H7 (cell line): ENCODE measurements around the gene TSHZ3. TPM values are rescaled to one million over a fixed set of nuclear protein-coding genes. Genes with fewer than 3 reads are reported as not detected.

Experiments
- DNase-seq: peaks from one replicate; pipeline ENCODE4 v3.0.0; 2012
- H3K27me3 ChIP-seq: 2 replicates; pipeline ENCODE4 v1.6.0; 2011; ENCODE audit warnings: mild to moderate bottlenecking, low read length; ENCODE audit not compliant: control insufficient read depth, insufficient read depth
- H3K36me3 ChIP-seq: replicated peaks from 2 replicates; pipeline ENCODE4 v1.5.1; 2011; ENCODE audit warnings: low read length; ENCODE audit not compliant: control insufficient read depth, insufficient read depth
- H3K4me3 ChIP-seq: 2 replicates; pipeline ENCODE4 v1.5.1; 2011; ENCODE audit warnings: low read depth, mild to moderate bottlenecking, control low read depth, low read length, moderate library complexity; ENCODE audit not compliant: insufficient read depth
- total RNA-seq: library from RNA; depleted of rRNA; stranded (reverse); fragments of >200 nt; shearing (Covaris generic); gene quantifications from 2 replicates; pipeline ENCODE4 v1.2.3, GENCODE V29; 2014

TSHZ3 gene
- total RNA-seq, 1 experiment from 2014 or later: 2.0 TPM

DNA sequence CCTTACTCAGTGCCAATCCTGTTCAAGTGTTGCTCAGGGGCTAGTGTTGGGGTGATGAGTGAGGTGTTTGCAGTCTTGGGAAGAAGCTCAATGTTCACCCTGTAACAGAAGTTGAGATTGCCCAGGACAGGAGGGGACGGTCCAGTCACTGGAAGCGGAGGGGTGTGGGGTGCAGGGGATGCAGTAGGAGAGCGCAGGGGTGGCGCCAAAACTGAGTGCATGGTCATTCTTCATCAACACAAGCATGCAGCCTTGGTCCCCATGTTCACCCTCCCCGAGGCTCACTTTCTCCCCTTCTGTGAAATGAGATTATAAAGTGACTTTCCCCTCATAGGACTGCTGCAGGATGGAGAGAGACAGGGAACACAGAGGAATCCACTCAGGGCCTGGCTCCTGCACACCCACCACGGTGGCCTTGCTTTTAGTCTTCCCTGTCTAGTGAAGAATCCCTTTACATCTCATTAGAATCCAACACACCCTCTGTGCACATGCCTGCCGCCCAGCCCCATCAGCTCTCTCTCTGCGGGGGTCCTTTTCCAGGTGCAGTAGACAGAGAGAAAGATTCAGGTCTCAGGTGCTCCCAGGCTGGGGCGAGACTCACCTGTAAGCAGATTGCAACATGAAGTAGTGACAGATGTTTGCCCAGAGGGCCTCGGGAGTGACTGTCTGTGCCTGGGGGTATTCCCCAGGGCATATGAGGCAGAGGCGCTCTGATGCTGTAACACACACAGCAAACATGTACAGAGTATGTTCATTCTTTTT lies 93.2 kb downstream of the TSHZ3 start:
- DNase-seq: no peak
- no peaks in the 10 kb centered on the region for H3K36me3 ChIP-seq
- H3K4me3 ChIP-seq: no peak overlapping the region
- H3K27me3 ChIP-seq: no peaks in the 10 kb centered on the region

DNA sequence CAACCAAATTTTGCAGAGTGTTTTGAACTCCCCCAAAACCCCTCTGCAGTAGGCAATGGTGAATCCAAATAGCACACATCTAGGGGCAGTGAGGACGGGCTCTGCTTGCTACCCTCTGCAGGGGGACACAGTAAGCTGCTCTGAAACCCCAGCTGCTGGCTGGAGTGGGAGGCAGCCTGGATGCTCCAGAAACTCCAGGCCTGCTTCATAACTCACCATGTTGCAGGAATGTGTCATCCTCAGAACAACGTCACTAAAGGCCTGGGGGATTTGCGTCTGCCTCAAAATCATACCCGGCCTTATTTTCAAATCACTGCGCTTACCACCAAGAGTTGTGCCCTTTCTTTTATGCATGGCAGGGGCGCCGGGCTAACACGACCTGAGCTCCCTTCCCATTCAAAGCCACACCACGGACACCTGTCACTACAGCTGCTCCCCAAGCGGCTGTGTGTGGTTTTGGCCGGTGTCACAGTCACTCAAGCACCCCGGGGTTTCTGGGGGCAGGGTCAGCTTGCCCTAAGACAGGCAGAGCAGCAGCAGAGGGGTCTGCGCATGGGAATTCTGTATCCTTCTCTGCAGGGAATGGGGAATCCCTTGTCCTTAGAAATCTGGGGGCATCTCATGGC lies 93.9 kb downstream of the TSHZ3 start:
- Histone ChIP-seq H3K4me3 (no peak overlapping the region), H3K36me3 (no peaks in the 10 kb centered on the region), H3K27me3 (no peaks in the 10 kb centered on the region)
- no peak for DNase-seq

DNA sequence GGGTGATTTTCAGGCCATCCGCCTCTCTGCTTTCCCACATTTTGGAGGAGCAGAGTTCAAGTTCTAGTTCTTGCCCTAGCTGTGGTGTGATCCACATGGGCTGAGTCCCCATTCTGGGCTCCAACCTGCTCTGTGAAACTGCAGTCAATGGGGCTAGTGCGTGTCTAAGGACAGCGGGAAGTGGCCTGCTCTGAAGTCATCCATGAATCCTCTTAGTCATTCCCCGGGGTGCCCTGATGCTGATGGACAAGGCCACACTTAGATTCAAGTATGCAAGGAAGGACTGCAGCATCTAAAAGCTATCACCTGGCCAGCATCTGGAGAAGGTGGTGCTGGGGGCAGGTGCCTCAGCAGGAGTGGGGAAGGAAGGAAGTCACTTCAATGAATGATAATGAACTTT lies 94.6 kb downstream of the TSHZ3 start:
- no peak for DNase-seq
- Histone ChIP-seq H3K36me3 (no peaks in the 10 kb centered on the region), H3K4me3 (no peak overlapping the region), H3K27me3 (no peaks in the 10 kb centered on the region)

DNA sequence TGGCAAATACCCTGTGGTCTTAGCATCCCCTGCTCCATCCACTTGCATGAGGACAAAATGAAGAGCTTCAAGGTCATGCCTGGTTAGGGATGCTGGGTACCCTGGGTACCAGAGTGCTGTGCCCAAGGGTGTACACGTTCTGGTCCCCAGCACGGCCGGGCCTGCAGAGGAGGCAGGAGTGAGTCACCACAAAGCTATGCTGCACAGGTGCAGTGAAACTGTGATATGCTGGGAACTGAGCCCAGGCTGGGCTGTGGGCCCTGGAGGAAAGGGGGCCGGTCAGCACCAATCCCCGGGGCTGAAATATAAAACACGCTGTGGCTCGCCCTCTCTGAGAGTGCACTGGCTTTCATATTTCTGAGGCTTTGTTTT lies 95.1 kb downstream of the TSHZ3 start:
- Histone ChIP-seq H3K4me3 (no peak overlapping the region), H3K36me3 (no peaks in the 10 kb centered on the region), H3K27me3 (no peaks in the 10 kb centered on the region)
- no peak for DNase-seq

DNA sequence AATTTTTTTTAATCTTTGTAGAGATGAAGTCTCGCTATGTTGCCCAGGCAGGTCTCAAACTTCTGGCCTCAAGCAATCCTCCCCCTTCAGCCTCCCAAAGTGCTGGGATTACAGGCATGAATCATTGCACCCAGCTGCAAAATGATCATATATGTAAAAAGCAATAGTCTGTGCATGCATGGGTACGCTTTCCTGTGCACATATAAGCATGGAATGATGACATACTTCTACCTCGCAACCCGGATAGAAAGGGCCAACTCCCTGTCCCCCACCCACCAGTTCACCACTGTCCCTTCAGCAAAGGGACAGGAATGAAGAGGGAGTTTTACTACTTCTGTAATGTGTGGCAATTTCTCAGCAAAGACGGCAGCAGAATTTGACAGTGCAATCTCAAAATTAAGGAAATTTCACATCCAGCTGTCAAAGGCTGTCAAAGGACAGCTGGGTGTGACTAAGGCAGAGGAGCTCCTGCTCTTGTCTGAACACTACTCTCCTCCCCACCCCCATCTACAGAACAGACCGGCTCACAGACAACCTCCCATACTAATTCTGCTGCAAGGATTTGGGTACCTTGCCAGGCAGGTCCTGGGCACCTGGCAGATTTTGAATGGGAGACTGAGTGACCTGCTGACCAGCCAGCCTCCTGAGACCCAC lies 95.6 kb downstream of the TSHZ3 start:
- H3K36me3 ChIP-seq: no peaks in the 10 kb centered on the region
- H3K27me3 ChIP-seq: no peaks in the 10 kb centered on the region
- DNase-seq: no peak
- no peak overlapping the region for H3K4me3 ChIP-seq

DNA sequence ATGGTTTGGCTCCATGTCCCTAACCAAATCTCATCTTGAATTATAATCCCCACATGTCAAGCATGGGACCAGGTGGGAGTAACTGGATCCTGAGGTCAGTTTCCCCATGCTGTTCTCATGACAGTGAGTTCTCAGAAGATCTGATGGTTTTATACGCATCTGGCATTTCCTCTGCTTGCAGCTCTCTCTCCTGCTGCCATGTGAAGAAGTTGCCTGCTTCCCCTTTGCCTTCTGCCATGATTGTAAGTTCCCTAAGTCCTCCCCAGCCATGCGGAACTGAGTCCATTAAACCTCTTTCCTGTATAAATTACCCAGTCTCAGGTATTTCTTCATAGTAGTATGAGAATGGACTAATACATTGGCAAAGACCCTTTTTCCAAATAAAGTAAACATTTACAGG lies 96.8 kb downstream of the TSHZ3 start:
- DNase-seq: no peak
- H3K4me3 ChIP-seq: no peak overlapping the region
- no peaks in the 10 kb centered on the region for H3K27me3 ChIP-seq
- no peaks in the 10 kb centered on the region for H3K36me3 ChIP-seq

DNA sequence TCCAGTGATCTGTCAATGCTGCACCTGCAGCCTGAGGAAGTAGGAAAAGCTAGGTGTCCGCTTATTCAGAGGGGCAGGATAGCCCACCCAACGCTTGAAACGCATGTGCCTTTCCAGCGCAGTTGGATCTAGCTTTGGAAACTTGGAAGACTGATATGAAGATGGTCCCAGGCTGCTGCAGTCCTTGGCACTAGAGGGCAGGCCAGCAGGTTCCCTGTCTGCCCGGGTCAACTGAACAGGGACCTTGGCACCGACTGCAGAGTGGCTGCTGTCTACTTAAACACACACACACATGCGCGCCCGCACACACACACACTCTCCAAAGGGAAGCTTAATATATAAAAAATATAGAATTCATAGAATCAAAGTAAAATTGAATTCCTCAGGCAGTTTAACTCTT lies 100.0 kb downstream of the TSHZ3 start:
- no peak for DNase-seq
- H3K36me3 ChIP-seq: no peaks in the 10 kb centered on the region
- H3K27me3 ChIP-seq: no peaks in the 10 kb centered on the region
- H3K4me3 ChIP-seq: no peak overlapping the region

DNA sequence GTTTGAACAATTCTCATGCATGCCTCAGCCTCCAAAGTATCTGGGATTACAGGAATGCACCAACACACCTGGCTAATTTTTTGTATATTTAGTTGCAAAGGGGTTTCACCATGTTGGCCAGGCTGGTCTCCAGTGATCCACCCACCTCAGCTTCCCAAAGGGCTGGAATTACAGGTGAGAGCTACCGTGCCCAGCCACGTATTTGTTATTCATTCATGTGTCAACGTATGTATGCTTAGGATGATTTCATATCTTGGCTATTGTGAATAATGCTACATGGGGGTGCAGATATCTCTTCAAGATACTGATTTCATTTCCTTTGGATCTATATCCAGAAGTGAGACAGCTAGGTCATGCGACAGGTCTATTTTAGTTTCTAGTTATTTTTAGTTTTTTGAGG lies 113.4 kb downstream of the TSHZ3 start:
- no peak overlapping the region for H3K4me3 ChIP-seq
- H3K27me3 ChIP-seq: no peaks in the 10 kb centered on the region
- no peaks in the 10 kb centered on the region for H3K36me3 ChIP-seq
- no peak for DNase-seq

DNA sequence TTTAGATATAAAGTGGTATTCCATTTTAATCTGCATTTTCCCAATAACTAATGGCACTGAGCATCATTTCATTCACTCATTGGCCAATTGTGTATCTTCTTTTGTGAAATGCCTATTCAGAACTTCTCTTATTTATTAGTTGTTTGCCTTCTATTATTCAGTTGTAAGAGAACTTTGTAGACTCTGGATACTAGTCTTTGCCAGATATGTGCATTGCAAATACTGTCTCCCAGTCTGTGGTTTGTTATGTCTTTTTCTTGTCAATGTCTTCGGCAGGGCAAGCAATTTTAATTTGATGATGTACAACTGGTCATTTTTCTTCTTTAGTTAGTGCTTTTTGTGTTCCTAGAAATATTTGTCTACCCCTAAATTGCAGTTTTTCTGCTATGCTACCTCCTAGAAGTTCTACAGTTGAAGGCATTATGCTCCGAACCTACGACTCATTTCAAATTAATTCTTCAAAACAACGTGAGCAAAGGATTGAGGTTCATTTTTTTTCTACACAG lies 115.9 kb downstream of the TSHZ3 start:
- no peak for DNase-seq
- no peaks in the 10 kb centered on the region for H3K36me3 ChIP-seq
- no peak overlapping the region for H3K4me3 ChIP-seq
- H3K27me3 ChIP-seq: no peaks in the 10 kb centered on the region

DNA sequence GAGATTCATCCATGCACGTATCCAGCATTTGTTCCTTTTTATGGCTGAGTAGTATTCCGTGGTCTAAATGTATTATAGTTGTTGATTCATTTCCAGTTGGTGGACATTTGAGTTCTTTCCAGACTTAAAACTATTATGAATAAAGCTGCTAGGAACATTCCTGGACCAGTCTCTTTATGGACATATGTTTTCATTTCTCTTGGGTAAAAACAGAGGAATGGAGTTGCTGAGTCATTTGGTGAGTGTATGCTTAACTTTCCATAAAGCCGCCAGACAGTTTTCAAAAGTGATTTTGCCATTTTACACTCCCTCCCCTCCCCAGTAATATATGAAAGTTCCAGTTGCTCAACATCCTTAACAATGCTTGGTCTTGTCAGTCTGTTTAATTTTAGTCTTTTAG lies 116.4 kb downstream of the TSHZ3 start:
- Histone ChIP-seq H3K36me3 (no peaks in the 10 kb centered on the region), H3K27me3 (no peaks in the 10 kb centered on the region), H3K4me3 (no peak overlapping the region)
- DNase-seq: no peak

DNA sequence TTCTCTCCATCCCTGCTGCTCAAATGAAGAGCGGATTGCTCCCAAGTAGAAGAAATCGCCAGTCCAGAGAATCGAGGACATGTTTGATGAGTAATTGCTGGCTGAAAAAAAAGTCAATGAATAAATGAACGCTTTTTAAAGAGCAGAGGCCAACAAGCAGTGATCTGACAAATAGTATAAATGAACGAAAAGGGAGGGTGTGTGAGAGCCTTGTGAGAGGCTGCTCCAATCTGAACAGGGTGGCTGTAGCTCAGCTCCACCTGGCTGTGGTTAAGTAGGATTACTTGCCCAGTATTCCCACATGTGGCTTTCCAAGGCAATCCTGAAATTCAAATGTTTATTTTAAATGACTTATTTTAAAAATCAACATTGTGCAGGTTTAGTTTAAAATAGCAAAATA lies 117.1 kb downstream of the TSHZ3 start:
- Histone ChIP-seq H3K36me3 (no peaks in the 10 kb centered on the region), H3K4me3 (no peak overlapping the region), H3K27me3 (no peaks in the 10 kb centered on the region)
- DNase-seq: peak; percentile 54

DNA sequence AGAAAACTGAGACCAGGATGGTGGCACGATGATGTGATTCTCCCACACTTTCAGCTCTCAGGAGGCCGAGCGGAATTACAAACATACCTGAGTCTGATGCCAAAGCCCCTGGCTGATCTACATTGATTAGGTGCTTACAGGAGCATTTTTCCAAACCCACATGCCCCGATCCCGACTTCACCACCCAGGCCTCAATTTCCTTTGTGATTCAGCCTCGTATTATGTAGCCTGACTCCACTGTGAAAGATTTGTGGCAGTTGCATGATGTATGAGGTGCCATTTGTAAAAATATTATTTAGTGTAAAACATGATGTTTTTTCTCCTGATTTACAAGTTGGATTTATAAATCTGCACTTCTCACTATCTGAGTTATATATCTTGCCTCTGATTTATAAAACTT lies 118.0 kb downstream of the TSHZ3 start:
- no peak overlapping the region for H3K4me3 ChIP-seq
- no peak for DNase-seq
- H3K36me3 ChIP-seq: no peaks in the 10 kb centered on the region
- H3K27me3 ChIP-seq: no peaks in the 10 kb centered on the region

DNA sequence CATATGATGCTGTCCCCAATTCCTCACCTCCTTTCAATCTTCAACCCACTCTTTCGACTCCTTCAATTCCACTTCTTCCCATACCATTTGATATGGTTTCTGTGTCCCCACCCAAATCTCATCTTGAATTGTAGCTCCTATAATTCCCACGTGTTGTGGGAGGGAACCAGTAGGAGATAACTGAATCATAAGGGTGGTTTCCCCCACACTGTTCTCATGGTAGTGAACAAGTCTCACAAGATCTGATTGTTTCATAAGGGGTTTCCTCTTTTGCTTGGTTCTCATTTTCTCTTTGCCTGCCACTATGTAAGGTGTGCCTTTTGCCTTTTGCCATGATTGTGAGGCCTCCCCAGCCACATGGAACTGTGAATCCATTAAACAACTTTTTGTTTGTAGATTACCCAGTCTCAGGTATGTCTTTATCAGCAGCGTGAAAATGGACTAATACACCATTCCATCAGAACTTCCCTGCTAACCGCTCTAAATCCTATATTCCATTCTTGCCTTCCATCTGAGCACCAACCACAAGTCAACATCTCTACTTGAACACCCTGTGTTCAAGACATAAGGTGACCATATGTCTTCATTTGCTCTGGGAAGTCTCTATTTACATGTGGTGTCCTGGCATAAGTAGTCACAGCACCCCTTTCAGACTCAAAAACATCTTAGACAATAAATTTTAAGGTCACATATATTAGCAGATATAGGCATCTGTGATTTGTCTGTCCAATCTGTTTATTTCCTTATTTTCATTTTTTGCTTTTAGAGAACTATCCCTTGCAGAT lies 122.9 kb downstream of the TSHZ3 start:
- Histone ChIP-seq H3K4me3 (no peak overlapping the region), H3K36me3 (no peaks in the 10 kb centered on the region), H3K27me3 (no peaks in the 10 kb centered on the region; the same call in 1 of the 2 replicates)
- DNase-seq: no peak
